ENCODE data around the gene PDZRN4. TPM values are rescaled to one million over a fixed set of nuclear protein-coding genes. Genes with fewer than 3 reads are reported as not detected.
A peak's percentile ranks its signal among the peaks of the same experiment; 100 is the strongest.
"Not testable (repeated sequence)": the region's sequence is repeated elsewhere in the genome, so short reads cannot be mapped to it uniquely, and the experiment has no call there.

The PDZRN4 gene
- polyA plus RNA-seq, 2 of the 4 experiments (the other 2 are of a cell fraction) = 0.03 TPM

GRCh38 chr12:41248391-41248790 is 60.3 kb downstream of the PDZRN4 start:
- ATAC-seq (no peak), DNase-seq (ENCODE audit: low read depth in 1 of 2, low spot score in 1 of 2) (no peak), FAIRE-seq (no peak)
- ChIA-PET CTCF (no interaction called here), POLR2A (no interaction called here)
- no peak for TF ChIP-seq HMGXB4 (CRISPR knock-in tag; IDR thresholded peaks at IDR 0.05; ENCODE audit: borderline replicate concordance)
- no peak for TF ChIP-seq ATOH8 (CRISPR knock-in tag; IDR thresholded peaks at IDR 0.05; ENCODE audit: low read depth)
- no peak for TF ChIP-seq SREBF2 (IDR thresholded peaks at IDR 0.05)
- no peak for TF ChIP-seq NFE2L2 (conservative IDR thresholded peaks at IDR 0.05; ENCODE audit: low read length)
- no peak for TF ChIP-seq EHMT2 (IDR thresholded peaks at IDR 0.05; ENCODE audit: low read depth)
- TF ChIP-seq HDAC2 (IDR thresholded peaks at IDR 0.05) = no peak
- TF ChIP-seq SMC3 (IDR thresholded peaks at IDR 0.05) = no peak
- TF ChIP-seq ZSCAN20 (CRISPR knock-in tag; IDR thresholded peaks at IDR 0.05) = no peak
- no peak for TF ChIP-seq HOXA7 (CRISPR knock-in tag; IDR thresholded peaks at IDR 0.05)
- no peak for TF ChIP-seq MYC (IDR thresholded peaks at IDR 0.05; ENCODE audit: borderline replicate concordance, low read length)
- no peak for TF ChIP-seq JUN (IDR thresholded peaks at IDR 0.05)
- no peak for TF ChIP-seq TP53 (CRISPR knock-in tag; IDR thresholded peaks at IDR 0.05)
- H3K4me2 ChIP-seq = no peak overlapping the region
- no peak overlapping the region for H3K27ac ChIP-seq
- H3K4me3 ChIP-seq = no peak overlapping the region
- 82% methylated on average over 2 of the region's 2 CpGs for WGBS (ENCODE audit: missing lambda C conversion rate)
- H3K9me3 ChIP-seq = no peaks in the 10 kb centered on the region
- H3K4me1 ChIP-seq = no peaks in the 10 kb centered on the region

GRCh38 chr12:41250748-41251147 is 62.6 kb downstream of the PDZRN4 start:
- DNase-seq (ENCODE audit: low read depth in 1 of 2, low spot score in 1 of 2) (no peak), FAIRE-seq (no peak), ATAC-seq (no peak)
- Histone ChIP-seq H3K4me3 (no peak overlapping the region), H3K4me1 (no peaks in the 10 kb centered on the region), H3K9me3 (no peaks in the 10 kb centered on the region), H3K27ac (no peak overlapping the region), H3K4me2 (no peak overlapping the region)
- ChIA-PET CTCF (no interaction called here), POLR2A (no interaction called here)
- no peak for TF ChIP-seq PBX3 (IDR thresholded peaks at IDR 0.05)
- 6% methylated on average over 2 of the region's 2 CpGs for WGBS (ENCODE audit: missing lambda C conversion rate)

- TF ChIP-seq, protein P1, sequence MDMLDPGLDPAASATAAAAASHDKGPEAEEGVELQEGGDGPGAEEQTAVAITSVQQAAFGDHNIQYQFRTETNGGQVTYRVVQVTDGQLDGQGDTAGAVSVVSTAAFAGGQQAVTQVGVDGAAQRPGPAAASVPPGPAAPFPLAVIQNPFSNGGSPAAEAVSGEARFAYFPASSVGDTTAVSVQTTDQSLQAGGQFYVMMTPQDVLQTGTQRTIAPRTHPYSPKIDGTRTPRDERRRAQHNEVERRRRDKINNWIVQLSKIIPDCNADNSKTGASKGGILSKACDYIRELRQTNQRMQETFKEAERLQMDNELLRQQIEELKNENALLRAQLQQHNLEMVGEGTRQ (IDR thresholded peaks at IDR 0.05) = no peak
- TF ChIP-seq POLR2AphosphoS2 (conservative IDR thresholded peaks at IDR 0.05; ENCODE audit: low read length) = no peak
- no peak for TF ChIP-seq EHF (CRISPR knock-in tag; IDR thresholded peaks at IDR 0.05)
- peak; percentile 69 for TF ChIP-seq MAFK (IDR thresholded peaks at IDR 0.05; ENCODE audit: partially characterized antibody)
- no peak for TF ChIP-seq HOXB5 (CRISPR knock-in tag; IDR thresholded peaks at IDR 0.05)
- TF ChIP-seq MAX (IDR thresholded peaks at IDR 0.05) = no peak
- TF ChIP-seq, protein P2, sequence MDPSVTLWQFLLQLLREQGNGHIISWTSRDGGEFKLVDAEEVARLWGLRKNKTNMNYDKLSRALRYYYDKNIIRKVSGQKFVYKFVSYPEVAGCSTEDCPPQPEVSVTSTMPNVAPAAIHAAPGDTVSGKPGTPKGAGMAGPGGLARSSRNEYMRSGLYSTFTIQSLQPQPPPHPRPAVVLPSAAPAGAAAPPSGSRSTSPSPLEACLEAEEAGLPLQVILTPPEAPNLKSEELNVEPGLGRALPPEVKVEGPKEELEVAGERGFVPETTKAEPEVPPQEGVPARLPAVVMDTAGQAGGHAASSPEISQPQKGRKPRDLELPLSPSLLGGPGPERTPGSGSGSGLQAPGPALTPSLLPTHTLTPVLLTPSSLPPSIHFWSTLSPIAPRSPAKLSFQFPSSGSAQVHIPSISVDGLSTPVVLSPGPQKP (IDR thresholded peaks at IDR 0.05; ENCODE audit: low read depth, low read length) = no peak
- TF ChIP-seq MAZ (IDR thresholded peaks at IDR 0.05; ENCODE audit: borderline replicate concordance, low read depth, low read length) = no peak
- no peak for TF ChIP-seq HES2 (IDR thresholded peaks at IDR 0.05)
- DNase-seq (ENCODE audit: low read depth in 1 of 2, low spot score in 1 of 2) (no peak), FAIRE-seq (no peak), ATAC-seq (no peak)
- ChIA-PET CTCF (interaction anchor here (1.5 to 1.6 kb wide), 2 partner anchors 10 to 23 kb away, joined by 3 to 4 read pairs; no protein-coding TSS in a partner anchor), POLR2A (no interaction called here)
- no peak overlapping the region for H3K4me2 ChIP-seq
- WGBS (ENCODE audit: missing lambda C conversion rate) = 58% methylated on average over 4 of the region's 4 CpGs
- no peaks in the 10 kb centered on the region for H3K9me3 ChIP-seq
- H3K4me1 ChIP-seq = no peaks in the 10 kb centered on the region
- no peak overlapping the region for H3K4me3 ChIP-seq
- H3K27ac ChIP-seq = no peak overlapping the region
Measured at GRCh38 chr12:41254004-41254914, 66.1 kb downstream of the PDZRN4 start.

DNA sequence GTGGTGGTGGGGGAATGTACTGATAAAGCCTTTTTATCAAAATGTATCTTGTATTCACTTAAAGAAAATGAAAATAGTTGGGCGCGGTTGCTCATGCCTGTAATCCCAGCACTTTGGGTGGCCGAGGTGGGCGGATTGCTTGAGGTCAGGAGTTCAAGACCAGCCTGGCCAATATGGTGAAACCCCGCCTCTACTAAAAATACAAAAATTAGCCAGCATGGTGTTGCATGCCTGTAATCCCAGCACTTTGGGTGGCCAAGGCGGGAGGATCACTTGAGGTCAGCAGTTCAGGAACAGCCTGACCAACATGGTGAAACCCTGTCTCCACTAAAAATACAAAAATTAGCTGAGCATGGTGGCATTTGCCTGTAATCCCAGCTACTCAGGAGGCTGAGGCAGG is 75.1 kb downstream of the PDZRN4 start:
- FAIRE-seq; DNase-seq (ENCODE audit: low read depth in 1 of 2, low spot score in 1 of 2); H3K27ac ChIP-seq; ATAC-seq; H3K4me1 ChIP-seq; POLR2A ChIA-PET; H3K4me3 ChIP-seq; H3K9me3 ChIP-seq; CTCF ChIA-PET; H3K4me2 ChIP-seq: not testable (repeated sequence)
- WGBS (ENCODE audit: missing lambda C conversion rate) = 62% methylated on average over 6 of the region's 6 CpGs
